Kidney glomerular epithelial cell (primary cell): ENCODE data around the gene C16orf54.
"Not testable (repeated sequence)": the region's sequence is repeated elsewhere in the genome, so short reads cannot be mapped to it uniquely, and the experiment has no call there.

ENCODE experiments used
- DNase-seq: peaks from one replicate; lab custom pipeline; 2025; lab: John Stamatoyannopoulos, UW

The C16orf54 gene

GRCh38 chr16:29769507-29769906 is 23.7 kb upstream of the C16orf54 start:
- no peak for DNase-seq

- no peak for DNase-seq
Observed at GRCh38 chr16:29767062-29767461, 21.3 kb upstream of the C16orf54 start.

GRCh38 chr16:29766571-29766970 is 20.8 kb upstream of the C16orf54 start:
- no peak for DNase-seq

- DNase-seq = no peak
Observed at GRCh38 chr16:29765167-29766032, 19.6 kb upstream of the C16orf54 start.

- no peak for DNase-seq
Observed at GRCh38 chr16:29763326-29763725, 17.5 kb upstream of the C16orf54 start.

- no peak for DNase-seq
Observed at GRCh38 chr16:29761882-29762281, 16.1 kb upstream of the C16orf54 start.

GRCh38 chr16:29761280-29761651 is 15.5 kb upstream of the C16orf54 start:
- not testable (repeated sequence) for DNase-seq

GRCh38 chr16:29760567-29761279 is 14.9 kb upstream of the C16orf54 start:
- DNase-seq = no peak

GRCh38 chr16:29757950-29758466 is 12.2 kb upstream of the C16orf54 start:
- DNase-seq = no peak

- not testable (repeated sequence) for DNase-seq
Observed at GRCh38 chr16:29757086-29757485, 11.3 kb upstream of the C16orf54 start.

GRCh38 chr16:29756654-29757053 is 10.9 kb upstream of the C16orf54 start:
- DNase-seq = no peak

GRCh38 chr16:29753516-29753915 is 7.7 kb upstream of the C16orf54 start:
- no peak for DNase-seq

- not testable (repeated sequence) for DNase-seq
Observed at GRCh38 chr16:29748760-29749149, 3.0 kb upstream of the C16orf54 start.

- DNase-seq = no peak
Observed at GRCh38 chr16:29747947-29748759, 2.4 kb upstream of the C16orf54 start.

- not testable (repeated sequence) for DNase-seq
Observed at GRCh38 chr16:29746518-29746917, 728 bp upstream of the C16orf54 start.

GRCh38 chr16:29745121-29745852 is 503 bp downstream of the C16orf54 start:
- DNase-seq = no peak

- DNase-seq = no peak
Observed at GRCh38 chr16:29744541-29745101, 1.2 kb downstream of the C16orf54 start.

- DNase-seq = no peak
Observed at GRCh38 chr16:29743827-29744531, 1.8 kb downstream of the C16orf54 start.

GRCh38 chr16:29743475-29743826 is 2.3 kb downstream of the C16orf54 start:
- DNase-seq = no peak

GRCh38 chr16:29742683-29743275 is 3.0 kb downstream of the C16orf54 start:
- DNase-seq = no peak
